OCI-LY1 (cell line): Measurements from ENCODE around the gene DNM2.

Experiments used
- H2AFZ ChIP-seq: fragments of 200-600 bp; sonication (generic), shearing (Covaris generic); 2 replicates; pipeline ENCODE4 v1.6.0; 2014; ENCODE audit warnings: antibody characterized with exemption, mild to moderate bottlenecking, low read length
- H3F3A ChIP-seq: fragments of 200-600 bp; sonication (generic), shearing (Covaris generic); 2 replicates; pipeline ENCODE4 v1.6.0; 2014; ENCODE audit warnings: mild to moderate bottlenecking, antibody characterized with exemption, low read length, moderate library complexity; ENCODE audit not compliant: insufficient read depth
- H3K27ac ChIP-seq: fragments of 200-600 bp; sonication (generic); 2 replicates; pipeline ENCODE4 v1.5.1; 2014; ENCODE audit warnings: low read length, mixed run types, mild to moderate bottlenecking, low read depth; ENCODE audit not compliant: poor library complexity, severe bottlenecking
- H3K27me3 ChIP-seq: fragments of 200-600 bp; sonication (generic); 2 replicates; pipeline ENCODE4 v1.6.0; 2014; ENCODE audit warnings: antibody characterized with exemption, mild to moderate bottlenecking, low read length, moderate library complexity; ENCODE audit not compliant: insufficient read depth
- H3K36me3 ChIP-seq: fragments of 200-600 bp; sonication (generic); 2 replicates; pipeline ENCODE4 v1.6.1; 2014; ENCODE audit warnings: mild to moderate bottlenecking, antibody characterized with exemption, low read length, moderate library complexity, mixed read lengths; ENCODE audit not compliant: insufficient read depth
- H3K4me1 ChIP-seq: fragments of 200-600 bp; sonication (generic); 2 replicates; pipeline ENCODE4 v1.5.1; 2014; ENCODE audit warnings: mild to moderate bottlenecking, low read length, moderate library complexity; ENCODE audit not compliant: insufficient read depth, severe bottlenecking
- H3K4me2 ChIP-seq: fragments of 200-600 bp; sonication (generic), shearing (Covaris generic); 2 replicates; pipeline ENCODE4 v1.6.1; 2014; ENCODE audit warnings: low read length
- H3K4me3 ChIP-seq: fragments of 200-600 bp; sonication (generic); 2 replicates; pipeline ENCODE4 v1.5.1; 2014; ENCODE audit warnings: low read length, low read depth, mild to moderate bottlenecking, mixed read lengths; ENCODE audit not compliant: poor library complexity, severe bottlenecking
- H3K79me2 ChIP-seq: fragments of 200-600 bp; shearing (Covaris generic); 2 replicates; pipeline ENCODE4 v1.6.1; 2016; ENCODE audit warnings: mixed run types, low read length, mixed read lengths; ENCODE audit not compliant: insufficient read depth
- H3K9ac ChIP-seq: fragments of 200-600 bp; sonication (generic), shearing (Covaris generic); 2 replicates; pipeline ENCODE4 v1.6.1; 2014; ENCODE audit warnings: mild to moderate bottlenecking, low read length, mixed read lengths
- H3K9me2 ChIP-seq: fragments of 200-600 bp; sonication (generic), shearing (Covaris generic); 2 replicates; pipeline ENCODE4 v1.6.1; 2014; ENCODE audit warnings: low read depth, mild to moderate bottlenecking, low read length, mixed read lengths
- H3K9me3 ChIP-seq: fragments of 200-600 bp; shearing (Covaris generic); 2 replicates; pipeline ENCODE4 v1.6.1; 2014; ENCODE audit warnings: low read length, mixed read lengths
- H4K20me1 ChIP-seq: fragments of 200-600 bp; sonication (generic), shearing (Covaris generic); 2 replicates; pipeline ENCODE4 v1.6.0; 2016; ENCODE audit warnings: mild to moderate bottlenecking, low read length; ENCODE audit not compliant: insufficient read depth
- EZH2 ChIP-seq: fragments of 200-600 bp; sonication (generic), shearing (Covaris generic); IDR thresholded peaks from 2 replicates; pipeline ENCODE4 v1.8.0; 2017; ENCODE audit warnings: borderline replicate concordance, mixed run types, mild to moderate bottlenecking, antibody characterized with exemption, low read length, moderate library complexity, mixed read lengths
- TF ChIP-seq, protein P1 (sequence below): fragments of 200-600 bp; sonication (generic), shearing (Covaris generic); IDR thresholded peaks from 2 replicates; pipeline ENCODE4 v1.5.1; 2017; ENCODE audit warnings: mild to moderate bottlenecking, antibody characterized with exemption, low read length, moderate library complexity, mixed read lengths

Gene DNM2

DNA sequence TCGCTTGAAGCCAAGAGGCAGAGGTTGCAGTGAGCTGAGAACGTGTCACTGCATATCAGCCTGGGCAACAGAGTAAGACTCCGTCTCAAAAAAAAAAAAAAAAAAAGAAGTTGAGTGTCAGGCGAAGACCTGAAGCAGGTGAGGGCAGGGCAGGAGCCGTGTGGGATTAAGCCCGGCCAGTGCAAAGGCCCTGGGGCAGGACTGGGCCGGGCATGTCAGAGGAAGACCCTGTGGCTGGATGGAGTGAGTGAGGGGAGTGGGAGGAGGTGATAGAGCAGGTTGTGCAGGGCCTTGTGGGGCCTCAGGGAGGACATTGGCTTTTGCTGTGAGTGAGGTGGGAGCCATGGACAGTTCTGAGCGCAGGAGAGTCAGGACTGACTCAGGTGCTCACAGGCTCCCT, 70.3 kb downstream of the DNM2 start:
- H3K9me2 ChIP-seq = no peaks in the 10 kb centered on the region
- H3K79me2 ChIP-seq = no peaks in the 10 kb centered on the region
- no peak for TF ChIP-seq EZH2
- TF ChIP-seq, protein P1, sequence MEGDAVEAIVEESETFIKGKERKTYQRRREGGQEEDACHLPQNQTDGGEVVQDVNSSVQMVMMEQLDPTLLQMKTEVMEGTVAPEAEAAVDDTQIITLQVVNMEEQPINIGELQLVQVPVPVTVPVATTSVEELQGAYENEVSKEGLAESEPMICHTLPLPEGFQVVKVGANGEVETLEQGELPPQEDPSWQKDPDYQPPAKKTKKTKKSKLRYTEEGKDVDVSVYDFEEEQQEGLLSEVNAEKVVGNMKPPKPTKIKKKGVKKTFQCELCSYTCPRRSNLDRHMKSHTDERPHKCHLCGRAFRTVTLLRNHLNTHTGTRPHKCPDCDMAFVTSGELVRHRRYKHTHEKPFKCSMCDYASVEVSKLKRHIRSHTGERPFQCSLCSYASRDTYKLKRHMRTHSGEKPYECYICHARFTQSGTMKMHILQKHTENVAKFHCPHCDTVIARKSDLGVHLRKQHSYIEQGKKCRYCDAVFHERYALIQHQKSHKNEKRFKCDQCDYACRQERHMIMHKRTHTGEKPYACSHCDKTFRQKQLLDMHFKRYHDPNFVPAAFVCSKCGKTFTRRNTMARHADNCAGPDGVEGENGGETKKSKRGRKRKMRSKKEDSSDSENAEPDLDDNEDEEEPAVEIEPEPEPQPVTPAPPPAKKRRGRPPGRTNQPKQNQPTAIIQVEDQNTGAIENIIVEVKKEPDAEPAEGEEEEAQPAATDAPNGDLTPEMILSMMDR = no peak
- no peak overlapping the region for H2AFZ ChIP-seq
- H3K27ac ChIP-seq = no peak overlapping the region
- H3K9ac ChIP-seq = no peak overlapping the region
- no peaks in the 10 kb centered on the region for H3K27me3 ChIP-seq
- no peaks in the 10 kb centered on the region for H4K20me1 ChIP-seq
- peaks cover 70% of the 10 kb centered on the region for H3K36me3 ChIP-seq
- H3K4me1 ChIP-seq = no peaks in the 10 kb centered on the region
- no peak overlapping the region for H3K4me2 ChIP-seq
- H3K4me3 ChIP-seq = no peak overlapping the region
- H3F3A ChIP-seq = no peaks in the 10 kb centered on the region
- no peaks in the 10 kb centered on the region for H3K9me3 ChIP-seq

DNA sequence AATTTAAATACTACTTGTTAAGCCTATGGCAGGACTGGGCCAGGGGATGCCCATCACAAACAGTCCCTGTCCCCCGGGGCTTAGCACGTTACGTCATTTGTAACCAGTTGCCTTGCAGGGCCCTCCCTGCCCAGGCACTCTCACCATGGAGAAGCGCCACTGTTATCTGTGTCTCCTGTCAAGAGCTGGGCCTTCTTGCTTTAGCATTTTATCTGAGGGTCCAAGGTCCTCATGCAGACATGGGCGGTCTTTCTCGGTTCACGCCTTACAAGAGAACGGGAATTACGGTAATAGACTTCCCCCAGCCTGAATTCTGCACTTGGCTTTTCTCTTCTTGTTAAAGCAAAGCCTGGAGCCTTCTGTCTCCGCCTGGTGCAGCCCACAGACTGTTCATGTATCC, 72.0 kb downstream of the DNM2 start:
- no peaks in the 10 kb centered on the region for H3K9me2 ChIP-seq
- no peak overlapping the region for H3K27ac ChIP-seq
- TF ChIP-seq, protein P1 = no peak
- H2AFZ ChIP-seq = no peak overlapping the region
- H3K4me3 ChIP-seq = no peak overlapping the region
- no peaks in the 10 kb centered on the region for H3K27me3 ChIP-seq
- H4K20me1 ChIP-seq = no peaks in the 10 kb centered on the region
- H3K4me1 ChIP-seq = no peaks in the 10 kb centered on the region
- H3K36me3 ChIP-seq = peaks cover 72% of the 10 kb centered on the region
- H3K9ac ChIP-seq = no peak overlapping the region
- no peaks in the 10 kb centered on the region for H3K9me3 ChIP-seq
- H3K4me2 ChIP-seq = no peak overlapping the region
- H3K79me2 ChIP-seq = no peaks in the 10 kb centered on the region
- H3F3A ChIP-seq = no peaks in the 10 kb centered on the region

DNA sequence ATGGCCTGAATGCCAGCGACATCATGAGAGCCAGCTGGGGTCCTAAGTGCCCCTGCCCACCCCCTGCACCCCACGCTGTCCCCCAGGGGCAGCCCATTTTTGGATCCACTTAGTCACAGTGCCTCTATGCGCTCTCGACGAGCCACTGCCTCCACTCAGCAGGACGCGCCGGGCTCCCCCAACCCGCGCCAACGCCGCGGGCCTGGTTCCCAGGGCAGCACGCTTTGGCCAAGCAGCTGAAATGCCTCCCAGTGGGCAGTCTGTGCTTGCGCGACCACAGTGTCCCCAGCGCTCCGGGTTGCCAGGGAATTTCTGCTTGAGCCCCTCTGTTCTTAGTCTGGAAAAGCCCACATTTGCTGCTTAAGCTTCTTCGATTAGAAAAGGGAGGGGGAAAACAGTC, 78.8 kb downstream of the DNM2 start:
- Histone ChIP-seq H3K4me3 (no peak overlapping the region), H3K9me2 (no peaks in the 10 kb centered on the region), H2AFZ (no peak overlapping the region), H3K27ac (no peak overlapping the region), H3K27me3 (no peaks in the 10 kb centered on the region), H3K4me1 (peaks cover 12% of the 10 kb centered on the region), H3K9ac (no peak overlapping the region), H3K79me2 (no peaks in the 10 kb centered on the region), H3K9me3 (no peaks in the 10 kb centered on the region), H4K20me1 (no peaks in the 10 kb centered on the region), H3K4me2 (no peak overlapping the region), H3K36me3 (peaks cover 76% of the 10 kb centered on the region), H3F3A (no peaks in the 10 kb centered on the region)
- TF ChIP-seq, protein P1 = no peak
- TF ChIP-seq EZH2 = no peak
